Ureter (tissue), 1 donor: ENCODE measurements around the gene GPR82. TPM values are rescaled to one million over a fixed set of nuclear protein-coding genes. Genes with fewer than 3 reads are reported as not detected.
"Not testable (repeated sequence)": the region's sequence is repeated elsewhere in the genome, so short reads cannot be mapped to it uniquely, and the experiment has no call there.

Experiments used
- DNase-seq: peaks from one replicate; pipeline ENCODE4 v3.0.0-alpha.2; 2020; ENCODE audit warnings: low spot score
- total RNA-seq: library from RNA; stranded (reverse); gene quantifications from one replicate; pipeline ENCODE4 v1.2.4, GENCODE V29; 2023
- donor health status: DM: yes; HTN: yes; CAD: no.

The GPR82 gene
- 0.26 TPM for total RNA-seq

- DNase-seq: no peak
Measured at GRCh38 chrX:41723826-41724225, at the start of gene GPR82. Gene GPR82, plus strand, starts transcription at chrX:41724181. Its CDS starts 2,846 bp downstream, at chrX:41727027.

- DNase-seq: not testable (repeated sequence)
Measured at GRCh38 chrX:41676361-41676760, 47.6 kb upstream of the GPR82 start.

DNA sequence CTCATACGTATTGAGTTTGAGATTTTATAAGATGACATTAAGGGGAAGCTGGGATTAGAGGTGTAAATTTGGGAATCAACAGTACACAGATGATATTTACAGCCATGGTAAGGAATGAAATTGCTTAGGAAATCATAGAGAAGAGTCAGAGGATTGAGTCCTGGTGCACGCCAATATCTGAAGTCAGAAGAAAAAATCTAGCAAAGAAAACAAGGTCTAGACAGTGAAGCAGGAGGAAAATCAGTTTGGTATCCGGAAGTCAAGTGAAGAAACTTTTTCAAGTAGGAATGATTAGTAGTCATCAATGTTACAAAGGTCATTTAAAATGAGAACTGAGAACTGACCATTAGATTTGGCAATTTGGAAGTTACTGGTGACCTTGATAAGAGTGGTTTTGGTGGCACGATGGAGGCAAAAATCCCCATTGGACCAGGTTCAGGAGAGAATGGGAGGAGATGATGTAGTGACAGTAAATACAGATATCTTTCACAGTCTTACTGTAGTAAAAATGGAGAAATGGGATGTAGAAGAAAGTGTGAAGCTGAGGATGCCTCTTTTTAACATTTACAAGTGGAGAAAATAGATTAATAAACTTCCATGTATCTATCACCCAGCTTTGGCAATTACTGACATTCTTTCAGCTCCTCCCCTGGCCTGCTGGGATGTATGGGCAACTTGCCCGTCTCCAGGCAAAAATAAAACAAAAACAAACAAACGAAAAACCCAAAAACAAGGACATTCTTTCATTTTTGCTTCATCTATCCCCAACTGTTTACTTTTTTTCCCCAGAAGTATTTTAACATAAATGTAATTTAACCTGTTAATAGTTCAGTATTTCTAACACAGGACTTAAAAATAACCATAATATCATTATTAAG, 46.6 kb upstream of the GPR82 start:
- no peak for DNase-seq

GRCh38 chrX:41684138-41684537, 39.8 kb upstream of the GPR82 start:
- DNase-seq: no peak

GRCh38 chrX:41684940-41685339, 39.0 kb upstream of the GPR82 start:
- DNase-seq: no peak

GRCh38 chrX:41686788-41687187, 37.2 kb upstream of the GPR82 start:
- no peak for DNase-seq

GRCh38 chrX:41688156-41688555, 35.8 kb upstream of the GPR82 start:
- no peak for DNase-seq

- no peak for DNase-seq
Measured at GRCh38 chrX:41688835-41689234, 35.1 kb upstream of the GPR82 start, which contains the start of gene GPR34. Gene GPR34, plus strand, starts transcription at chrX:41688973. Its CDS starts 6,661 bp downstream, at chrX:41695634.

- no peak for DNase-seq
Measured at GRCh38 chrX:41689711-41690110, 34.3 kb upstream of the GPR82 start.

DNA sequence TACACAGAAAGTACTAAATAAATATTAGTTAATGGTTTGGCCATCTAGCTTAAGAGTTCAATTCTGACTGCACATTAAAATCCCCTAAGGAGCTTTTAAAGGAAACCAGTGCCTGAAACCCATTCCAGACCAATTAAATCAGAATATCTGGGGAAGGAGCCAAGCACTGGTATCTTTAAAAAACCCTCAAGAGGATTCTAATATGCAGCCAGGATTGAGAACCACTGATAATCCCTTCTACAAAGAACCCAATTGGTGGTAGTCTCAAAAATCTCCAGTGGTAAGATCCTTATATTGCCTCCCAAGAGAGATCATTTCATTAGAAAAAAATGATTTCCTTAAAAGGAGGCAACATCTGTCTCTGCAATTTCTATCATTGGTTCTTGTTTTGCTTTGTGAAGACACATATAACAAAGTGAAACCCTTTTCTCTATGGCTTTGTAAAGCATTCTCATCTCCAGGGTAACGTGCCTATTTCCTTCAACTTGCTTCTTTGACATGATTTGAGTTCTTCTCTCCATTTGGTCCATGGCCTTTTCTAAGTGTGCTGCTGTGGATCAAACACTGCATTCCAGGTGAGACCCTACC, 31.7 kb upstream of the GPR82 start:
- no peak for DNase-seq

DNA sequence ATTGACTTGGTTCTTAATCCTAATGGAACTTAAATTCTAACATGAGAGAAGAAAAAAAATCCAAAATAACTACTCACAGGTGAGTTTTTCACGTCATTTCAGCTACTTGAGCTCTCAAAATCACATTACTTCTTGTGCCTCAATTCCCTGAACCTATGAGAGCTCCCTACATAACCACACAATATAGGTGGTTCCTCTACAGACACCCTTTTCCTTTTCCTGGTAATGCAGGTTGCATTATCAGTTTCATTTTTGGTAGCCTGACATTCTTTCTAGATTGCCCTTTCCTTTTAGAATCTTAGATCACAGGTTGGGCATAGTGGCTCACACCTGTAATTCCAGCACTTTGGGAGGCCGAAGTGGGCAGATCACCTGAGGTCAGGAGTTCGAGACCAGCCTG, 31.0 kb upstream of the GPR82 start:
- no peak for DNase-seq

GRCh38 chrX:41695426-41695825, 28.6 kb upstream of the GPR82 start:
- no peak for DNase-seq

DNA sequence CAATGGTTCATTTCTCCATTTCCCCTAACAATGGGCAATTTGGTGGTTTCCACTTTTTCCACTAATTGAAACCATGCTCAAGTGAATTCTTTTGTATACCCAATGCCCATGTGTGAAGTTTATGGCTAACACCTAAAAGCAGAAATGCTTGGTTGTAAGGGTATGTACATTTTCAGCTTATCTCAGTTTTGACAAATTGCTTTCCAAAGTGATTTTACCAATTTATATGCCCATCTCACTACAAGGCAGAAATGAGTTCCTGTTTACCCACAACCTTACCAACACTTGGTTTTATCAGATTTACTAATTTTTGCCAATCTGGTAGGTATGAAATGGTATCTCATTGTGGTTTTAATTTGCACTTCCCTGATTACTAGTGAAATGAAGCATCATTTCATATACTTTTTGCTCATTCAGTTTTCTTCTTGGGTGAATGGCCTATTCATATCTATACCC, 20.4 kb upstream of the GPR82 start:
- no peak for DNase-seq

GRCh38 chrX:41705042-41705441, 18.9 kb upstream of the GPR82 start:
- no peak for DNase-seq

- no peak for DNase-seq
Measured at GRCh38 chrX:41705680-41706374, 18.2 kb upstream of the GPR82 start.

DNA sequence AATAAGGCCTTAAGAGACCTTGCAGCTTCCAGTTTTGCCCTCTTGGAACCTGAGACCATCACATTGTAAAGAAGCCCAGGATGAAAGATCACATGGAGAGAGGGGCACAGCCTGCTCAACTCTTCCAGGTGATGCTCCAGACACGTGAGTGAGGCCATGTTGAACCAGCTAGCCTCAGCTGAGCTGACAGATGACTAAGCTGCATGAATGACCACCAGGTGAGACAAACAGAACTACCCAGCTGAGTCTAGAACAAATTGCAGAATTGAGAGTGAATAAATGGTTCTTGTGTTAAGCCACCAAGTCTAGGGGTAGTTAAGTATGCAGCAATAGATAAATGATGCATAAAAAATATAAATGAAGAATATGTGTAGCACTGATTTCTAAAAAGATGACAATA, 16.8 kb upstream of the GPR82 start:
- no peak for DNase-seq

GRCh38 chrX:41708486-41708885, 15.5 kb upstream of the GPR82 start:
- no peak for DNase-seq

- DNase-seq: no peak
Measured at GRCh38 chrX:41711021-41711667, 12.8 kb upstream of the GPR82 start.

GRCh38 chrX:41716222-41716621, 7.8 kb upstream of the GPR82 start:
- DNase-seq: no peak

DNA sequence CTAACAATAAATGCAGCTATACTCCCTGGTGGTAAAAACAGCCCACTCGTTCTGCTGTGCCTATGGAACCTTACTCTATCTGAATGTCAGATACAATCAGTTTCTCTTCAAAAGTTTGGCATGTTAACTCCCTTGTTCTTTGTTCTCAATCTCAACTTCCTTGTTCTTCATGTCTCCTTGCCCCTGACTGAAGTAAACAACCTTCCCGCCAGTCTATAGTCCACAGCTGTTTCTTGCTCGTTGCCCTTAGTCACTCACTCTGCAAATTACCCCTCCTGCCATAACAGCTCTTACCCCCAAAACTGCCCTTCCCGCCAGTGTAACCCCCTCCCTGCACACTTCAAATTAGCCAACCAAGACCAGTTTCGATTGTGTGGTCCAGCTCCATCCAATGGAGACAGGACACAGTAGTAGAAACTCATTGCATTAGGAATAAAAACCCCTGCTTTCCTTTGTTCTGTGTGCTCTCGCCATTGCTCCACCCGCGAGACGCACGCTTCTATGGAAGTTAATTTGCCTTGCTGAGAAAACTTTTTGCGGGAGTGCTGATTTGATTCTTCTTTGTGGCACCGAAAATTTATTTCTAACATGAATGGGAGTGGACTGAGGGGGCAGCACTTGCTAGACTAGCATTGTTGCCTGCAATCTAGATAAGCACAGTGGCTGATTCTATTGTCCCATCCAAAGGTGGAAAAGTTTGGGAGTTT, 7.1 kb upstream of the GPR82 start:
- no peak for DNase-seq

DNA sequence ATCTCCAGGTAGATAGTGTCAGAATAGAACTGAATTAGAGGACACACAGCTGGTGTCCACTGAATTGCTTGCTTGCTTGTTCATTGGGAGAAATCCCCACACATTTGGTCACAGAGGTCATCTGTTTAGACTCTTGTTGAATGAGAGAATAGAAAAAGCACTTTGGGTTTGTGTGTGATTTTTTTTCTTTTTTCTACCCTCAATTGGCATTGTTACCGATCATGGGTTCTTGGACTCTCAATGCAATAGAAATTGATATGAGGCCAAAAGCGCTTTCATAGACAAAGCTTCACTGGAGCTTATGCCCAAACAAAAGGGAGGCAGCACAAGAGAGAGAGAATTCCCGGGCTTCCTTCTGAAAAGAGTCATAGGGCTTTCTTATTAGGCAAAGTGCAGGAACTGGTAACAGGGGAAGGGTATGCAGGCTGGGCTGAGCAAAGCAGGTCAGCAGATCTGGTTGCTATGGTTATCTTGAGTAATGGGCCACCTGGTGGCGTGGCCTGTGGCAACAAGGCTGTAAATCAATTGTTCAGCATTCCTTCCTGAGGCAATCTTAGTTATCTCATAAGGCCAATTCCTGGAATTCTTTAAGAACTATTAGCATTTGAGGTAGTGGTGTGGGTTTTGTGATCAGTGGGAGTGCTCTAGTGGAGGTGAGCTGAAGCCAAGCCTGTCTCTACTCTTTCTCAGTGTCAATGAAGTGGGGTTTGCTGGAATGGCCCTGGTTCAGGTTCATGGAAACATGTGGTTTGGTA, 5.3 kb upstream of the GPR82 start:
- no peak for DNase-seq
